GM18873 (cell line): Measurements from ENCODE around the gene PMVK.
A peak's percentile ranks its signal among the peaks of the same experiment; 100 is the strongest.

Experiments
- ATAC-seq: cut with Tn5 transposase; IDR thresholded peaks from one replicate; pipeline ENCODE4 v1.9.1; 2021; ENCODE audit warnings: mild to moderate bottlenecking, moderate library complexity, moderate number of reproducible peaks; ENCODE audit not compliant: unreplicated experiment, low FRiP score

The PMVK gene

GRCh38 chr1:154951901-154952657 lies 15.6 kb upstream of the PMVK start:
- ATAC-seq: no peak

GRCh38 chr1:154948079-154948478 lies 11.6 kb upstream of the PMVK start:
- no peak for ATAC-seq

GRCh38 chr1:154945962-154946850 lies 9.7 kb upstream of the PMVK start:
- no peak for ATAC-seq

- ATAC-seq: no peak
These were observed 8.8 kb upstream of the PMVK start for GRCh38 chr1:154945160-154945961.

GRCh38 chr1:154944401-154945159 lies 8.1 kb upstream of the PMVK start:
- no peak for ATAC-seq

- no peak for ATAC-seq
These were observed 7.3 kb upstream of the PMVK start for GRCh38 chr1:154943649-154944400.

GRCh38 chr1:154941333-154942013 lies 5.0 kb upstream of the PMVK start:
- ATAC-seq: no peak

GRCh38 chr1:154940651-154941194 lies 4.2 kb upstream of the PMVK start:
- no peak for ATAC-seq

- ATAC-seq: no peak
These were observed 3.7 kb upstream of the PMVK start for GRCh38 chr1:154940213-154940560.

GRCh38 chr1:154938604-154939399 lies 2.3 kb upstream of the PMVK start:
- ATAC-seq: no peak

GRCh38 chr1:154937988-154938386 lies 1.5 kb upstream of the PMVK start:
- ATAC-seq: no peak

GRCh38 chr1:154937085-154937987 lies 817 bp upstream of the PMVK start:
- ATAC-seq: peak; percentile 33

GRCh38 chr1:154935749-154936554 lies 567 bp downstream of the PMVK start:
- ATAC-seq: no peak

GRCh38 chr1:154934358-154934948 lies 2.1 kb downstream of the PMVK start:
- no peak for ATAC-seq

GRCh38 chr1:154931940-154932487 lies 4.5 kb downstream of the PMVK start:
- ATAC-seq: no peak
